HG03439 (cell line): ENCODE data around the gene E2F7.
"Not testable (repeated sequence)": the region's sequence is repeated elsewhere in the genome, so short reads cannot be mapped to it uniquely, and the experiment has no call there.

Experiments
- ATAC-seq: cut with Tn5 transposase; IDR thresholded peaks from one replicate; pipeline ENCODE4 v1.9.1; 2021; ENCODE audit warnings: mild to moderate bottlenecking, moderate library complexity; ENCODE audit not compliant: unreplicated experiment

The E2F7 gene, protein sequence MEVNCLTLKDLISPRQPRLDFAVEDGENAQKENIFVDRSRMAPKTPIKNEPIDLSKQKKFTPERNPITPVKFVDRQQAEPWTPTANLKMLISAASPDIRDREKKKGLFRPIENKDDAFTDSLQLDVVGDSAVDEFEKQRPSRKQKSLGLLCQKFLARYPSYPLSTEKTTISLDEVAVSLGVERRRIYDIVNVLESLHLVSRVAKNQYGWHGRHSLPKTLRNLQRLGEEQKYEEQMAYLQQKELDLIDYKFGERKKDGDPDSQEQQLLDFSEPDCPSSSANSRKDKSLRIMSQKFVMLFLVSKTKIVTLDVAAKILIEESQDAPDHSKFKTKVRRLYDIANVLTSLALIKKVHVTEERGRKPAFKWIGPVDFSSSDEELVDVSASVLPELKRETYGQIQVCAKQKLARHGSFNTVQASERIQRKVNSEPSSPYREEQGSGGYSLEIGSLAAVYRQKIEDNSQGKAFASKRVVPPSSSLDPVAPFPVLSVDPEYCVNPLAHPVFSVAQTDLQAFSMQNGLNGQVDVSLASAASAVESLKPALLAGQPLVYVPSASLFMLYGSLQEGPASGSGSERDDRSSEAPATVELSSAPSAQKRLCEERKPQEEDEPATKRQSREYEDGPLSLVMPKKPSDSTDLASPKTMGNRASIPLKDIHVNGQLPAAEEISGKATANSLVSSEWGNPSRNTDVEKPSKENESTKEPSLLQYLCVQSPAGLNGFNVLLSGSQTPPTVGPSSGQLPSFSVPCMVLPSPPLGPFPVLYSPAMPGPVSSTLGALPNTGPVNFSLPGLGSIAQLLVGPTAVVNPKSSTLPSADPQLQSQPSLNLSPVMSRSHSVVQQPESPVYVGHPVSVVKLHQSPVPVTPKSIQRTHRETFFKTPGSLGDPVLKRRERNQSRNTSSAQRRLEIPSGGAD

GRCh38 chr12:77065361-77066204 lies at the start of gene E2F7:
Gene E2F7 (minus strand): TSS chr12:77065569. CDS start chr12:77064635, 934 bp downstream.
- peak; percentile 77 for ATAC-seq

GRCh38 chr12:77113971-77114370 lies 48.6 kb upstream of the E2F7 start:
- ATAC-seq: no peak

GRCh38 chr12:77108707-77109106 lies 43.3 kb upstream of the E2F7 start:
- ATAC-seq: no peak

DNA sequence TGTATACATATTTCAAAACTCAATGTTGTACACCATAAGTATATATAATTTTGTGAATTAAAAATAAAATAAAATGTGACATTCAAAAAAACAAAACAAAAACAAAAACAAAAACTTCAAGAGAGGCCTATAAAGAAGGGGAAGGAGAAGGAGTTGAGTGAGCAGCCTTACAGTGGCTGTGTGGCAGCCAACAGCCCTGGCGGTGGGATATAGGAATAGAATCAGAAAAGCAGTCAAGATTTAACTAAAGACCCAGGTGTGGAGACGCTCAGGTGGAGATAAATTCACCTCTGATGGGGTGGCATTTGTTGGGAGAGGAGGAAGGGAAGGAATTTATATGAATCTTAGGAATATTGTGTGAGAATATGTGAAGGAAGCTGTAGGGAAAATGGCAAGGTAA lies 41.8 kb upstream of the E2F7 start:
- ATAC-seq: no peak

GRCh38 chr12:77104792-77105191 lies 39.4 kb upstream of the E2F7 start:
- no peak for ATAC-seq

DNA sequence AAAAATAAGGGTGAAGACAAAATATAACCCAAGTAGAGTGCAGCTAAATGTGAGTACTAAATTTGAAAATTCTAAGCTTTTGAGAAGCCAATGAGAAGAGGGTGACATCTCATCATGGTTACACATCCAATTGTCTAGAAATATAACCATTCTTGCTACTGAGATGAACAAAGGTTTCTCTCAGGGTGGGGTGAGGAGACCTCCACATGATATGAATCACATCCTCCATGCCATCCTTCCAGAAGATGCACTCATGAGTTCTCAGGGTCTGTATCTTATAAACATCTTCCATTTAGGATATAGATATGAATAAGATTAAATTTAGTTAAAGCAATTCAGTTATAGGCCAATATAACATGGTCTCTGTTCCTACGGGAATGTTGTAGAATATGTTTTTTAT lies 38.9 kb upstream of the E2F7 start:
- ATAC-seq: no peak

- no peak for ATAC-seq
These were observed 37.3 kb upstream of the E2F7 start for GRCh38 chr12:77102691-77103090.

DNA sequence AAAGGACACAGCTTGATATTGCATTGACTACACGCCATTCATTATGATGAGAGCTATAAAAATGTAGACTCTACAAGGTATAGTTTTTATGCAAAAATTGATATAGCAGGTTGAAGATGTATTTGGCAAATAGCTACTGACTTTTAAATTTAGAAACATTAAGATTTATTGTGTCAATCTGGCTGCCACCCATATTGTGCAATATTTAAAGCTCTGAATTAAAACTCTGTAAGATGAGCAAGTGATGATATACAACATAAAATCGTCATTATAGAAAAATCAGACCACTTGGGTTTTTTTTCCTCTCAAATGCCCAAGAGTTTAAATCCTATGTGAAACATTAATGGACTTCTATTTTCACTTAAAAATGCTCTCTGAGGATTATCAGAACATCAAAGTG lies 36.8 kb upstream of the E2F7 start:
- ATAC-seq: no peak

- no peak for ATAC-seq
These were observed 34.4 kb upstream of the E2F7 start for GRCh38 chr12:77099799-77100198.

- no peak for ATAC-seq
These were observed 32.5 kb upstream of the E2F7 start for GRCh38 chr12:77097846-77098245.

GRCh38 chr12:77092227-77092626 lies 26.9 kb upstream of the E2F7 start:
- not testable (repeated sequence) for ATAC-seq

GRCh38 chr12:77089686-77090220 lies 24.4 kb upstream of the E2F7 start:
- ATAC-seq: no peak

GRCh38 chr12:77087427-77087826 lies 22.1 kb upstream of the E2F7 start:
- ATAC-seq: no peak

DNA sequence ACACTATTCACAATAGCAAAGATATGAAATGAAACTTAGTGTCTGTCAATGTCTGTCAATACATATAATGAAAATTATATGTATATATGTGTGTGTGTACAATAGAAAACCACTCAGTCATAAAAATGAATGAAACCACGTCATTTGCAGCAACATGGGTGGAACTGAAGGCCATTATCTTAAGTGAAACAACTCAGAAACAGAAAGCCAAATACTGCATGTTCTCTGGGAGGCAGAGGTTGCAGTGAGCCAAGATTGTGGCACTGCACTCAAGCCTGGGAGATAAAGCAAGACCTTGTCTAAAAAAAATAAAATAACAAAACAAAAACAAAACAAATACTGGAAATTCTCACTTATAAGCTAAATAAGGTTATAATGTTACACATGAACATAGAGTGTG lies 16.7 kb upstream of the E2F7 start:
- ATAC-seq: no peak

DNA sequence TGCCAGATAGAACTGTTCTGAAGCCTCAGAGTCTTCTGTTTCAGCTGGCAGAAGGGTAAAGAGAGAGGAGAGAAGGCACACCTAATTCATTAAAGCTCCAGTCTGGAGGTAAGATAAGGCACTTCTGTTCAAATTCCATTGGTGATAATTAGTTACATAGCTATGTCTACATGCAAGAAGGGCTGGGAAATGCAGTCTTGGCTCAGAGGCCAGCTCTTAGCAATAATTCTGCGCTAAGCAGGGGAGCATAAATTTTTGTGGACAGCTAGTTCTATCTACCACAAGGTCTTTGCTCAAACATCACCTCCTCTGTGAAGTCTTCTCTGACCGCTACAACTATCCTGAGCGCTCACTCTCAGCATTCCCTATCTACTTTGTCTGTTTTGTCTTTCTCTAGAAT lies 14.3 kb upstream of the E2F7 start:
- no peak for ATAC-seq

DNA sequence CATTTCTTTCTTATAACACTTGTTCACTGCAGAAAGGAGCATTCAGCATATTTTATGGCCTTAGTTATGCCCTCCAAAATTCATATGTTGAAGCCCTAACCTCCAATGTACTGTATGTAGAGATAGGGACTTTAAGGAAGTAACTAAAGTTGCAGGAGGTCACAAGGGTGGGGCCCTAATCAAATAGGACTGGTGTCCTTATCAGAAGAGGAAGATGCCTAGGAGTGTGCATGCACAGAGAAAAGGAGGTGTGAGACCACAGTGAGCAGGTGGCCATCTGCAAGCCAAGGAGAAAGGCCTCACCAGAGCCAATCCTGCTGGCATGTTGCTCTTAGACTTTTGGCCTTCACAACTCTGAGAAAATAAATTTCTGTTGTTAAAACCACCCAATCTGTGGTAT lies 12.9 kb upstream of the E2F7 start:
- no peak for ATAC-seq

GRCh38 chr12:77076886-77077285 lies 11.5 kb upstream of the E2F7 start:
- no peak for ATAC-seq

DNA sequence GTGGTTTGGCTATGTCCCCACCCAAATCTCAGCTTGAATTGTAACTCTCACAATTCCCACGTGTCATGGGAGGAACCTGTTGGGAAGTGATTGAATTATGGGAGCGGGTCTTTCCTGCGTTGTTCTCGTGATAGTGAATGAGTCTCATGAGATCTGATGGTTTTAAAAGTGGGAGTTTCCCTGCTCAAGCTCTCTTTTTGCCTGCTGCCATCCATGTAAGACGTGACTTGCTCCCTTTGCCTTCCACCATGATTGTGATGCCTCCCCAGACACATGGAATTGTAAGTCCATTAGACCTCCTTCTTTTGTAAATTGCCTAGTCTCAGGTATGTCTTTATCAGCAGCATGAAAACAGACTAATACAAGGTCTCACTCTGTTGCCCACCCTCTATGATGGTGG lies 8.5 kb upstream of the E2F7 start:
- ATAC-seq: not testable (repeated sequence)

GRCh38 chr12:77072833-77073495 lies 7.6 kb upstream of the E2F7 start:
- ATAC-seq: no peak

GRCh38 chr12:77070800-77071449 lies 5.6 kb upstream of the E2F7 start:
- no peak for ATAC-seq
